Inflammatory macrophage (primary cell): Measurements from ENCODE around the gene AASDH.

ENCODE experiments used
- DNase-seq, 2 donors: peaks; one replicate each; pipeline ENCODE4 v3.0.0-alpha.2; 2020 to 2022
- total RNA-seq, 18 experiments: gene quantifications; one replicate each; lab custom pipeline; 2026; ENCODE audit warnings: mixed read lengths in 6 of 18, inconsistent platforms in 2 of 18; lab: John Stamatoyannopoulos, UW

AASDH gene, protein sequence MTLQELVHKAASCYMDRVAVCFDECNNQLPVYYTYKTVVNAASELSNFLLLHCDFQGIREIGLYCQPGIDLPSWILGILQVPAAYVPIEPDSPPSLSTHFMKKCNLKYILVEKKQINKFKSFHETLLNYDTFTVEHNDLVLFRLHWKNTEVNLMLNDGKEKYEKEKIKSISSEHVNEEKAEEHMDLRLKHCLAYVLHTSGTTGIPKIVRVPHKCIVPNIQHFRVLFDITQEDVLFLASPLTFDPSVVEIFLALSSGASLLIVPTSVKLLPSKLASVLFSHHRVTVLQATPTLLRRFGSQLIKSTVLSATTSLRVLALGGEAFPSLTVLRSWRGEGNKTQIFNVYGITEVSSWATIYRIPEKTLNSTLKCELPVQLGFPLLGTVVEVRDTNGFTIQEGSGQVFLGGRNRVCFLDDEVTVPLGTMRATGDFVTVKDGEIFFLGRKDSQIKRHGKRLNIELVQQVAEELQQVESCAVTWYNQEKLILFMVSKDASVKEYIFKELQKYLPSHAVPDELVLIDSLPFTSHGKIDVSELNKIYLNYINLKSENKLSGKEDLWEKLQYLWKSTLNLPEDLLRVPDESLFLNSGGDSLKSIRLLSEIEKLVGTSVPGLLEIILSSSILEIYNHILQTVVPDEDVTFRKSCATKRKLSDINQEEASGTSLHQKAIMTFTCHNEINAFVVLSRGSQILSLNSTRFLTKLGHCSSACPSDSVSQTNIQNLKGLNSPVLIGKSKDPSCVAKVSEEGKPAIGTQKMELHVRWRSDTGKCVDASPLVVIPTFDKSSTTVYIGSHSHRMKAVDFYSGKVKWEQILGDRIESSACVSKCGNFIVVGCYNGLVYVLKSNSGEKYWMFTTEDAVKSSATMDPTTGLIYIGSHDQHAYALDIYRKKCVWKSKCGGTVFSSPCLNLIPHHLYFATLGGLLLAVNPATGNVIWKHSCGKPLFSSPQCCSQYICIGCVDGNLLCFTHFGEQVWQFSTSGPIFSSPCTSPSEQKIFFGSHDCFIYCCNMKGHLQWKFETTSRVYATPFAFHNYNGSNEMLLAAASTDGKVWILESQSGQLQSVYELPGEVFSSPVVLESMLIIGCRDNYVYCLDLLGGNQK
- total RNA-seq = 7.4 to 30.0 (median 17.7) reads per million in 18 experiments

DNA sequence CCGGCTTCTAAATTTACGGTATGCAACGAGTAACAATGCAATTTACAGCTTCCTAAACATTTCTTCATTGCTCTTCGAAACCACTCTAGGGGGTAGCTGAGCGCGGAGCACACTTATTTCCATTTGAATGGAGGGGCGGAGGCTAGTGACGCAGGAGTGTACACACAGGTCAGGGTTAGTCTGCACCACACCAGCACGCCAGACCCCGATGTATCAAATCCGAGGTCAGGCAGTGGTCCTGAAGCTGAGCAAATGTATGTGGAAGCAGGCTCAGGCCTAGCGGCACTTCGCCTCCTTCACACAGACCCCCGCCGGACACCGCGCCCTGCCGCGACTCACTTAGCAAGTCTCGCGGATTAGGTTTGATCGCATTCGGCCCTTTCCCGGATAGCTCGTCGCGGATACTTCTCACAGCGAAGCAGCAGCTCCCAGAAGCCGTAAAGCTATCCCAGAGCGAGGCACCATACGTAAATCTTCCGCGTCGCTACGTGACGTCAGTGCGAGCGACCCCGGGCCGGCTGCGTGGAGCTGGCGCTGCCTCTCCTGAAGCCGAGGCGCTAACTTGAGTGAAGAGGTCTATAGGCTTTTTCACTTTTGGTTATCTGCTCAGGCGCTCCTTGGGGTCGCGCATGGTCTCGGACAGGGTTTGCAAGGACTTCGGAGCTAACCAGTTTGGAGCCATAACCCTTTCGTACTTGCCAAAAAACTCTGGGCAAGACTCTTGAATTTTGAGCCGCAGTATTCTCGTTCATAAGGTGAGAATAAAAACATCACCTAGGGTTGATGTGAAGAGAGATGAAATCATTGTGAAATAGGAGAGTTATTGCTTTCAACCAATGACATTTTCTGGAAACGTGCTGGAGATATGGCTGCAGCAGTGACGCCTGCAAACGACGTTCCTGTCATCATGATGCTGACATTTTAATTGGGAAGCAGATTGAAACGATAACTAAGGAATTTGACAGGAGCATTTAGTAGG is at the start of gene AASDH:
Gene AASDH (minus strand): TSS at position 469 of the 979 bp plus-strand sequence. CDS start 3,192 bp downstream, outside the sequence.
- peak; percentile 94 to 96 for DNase-seq

DNA sequence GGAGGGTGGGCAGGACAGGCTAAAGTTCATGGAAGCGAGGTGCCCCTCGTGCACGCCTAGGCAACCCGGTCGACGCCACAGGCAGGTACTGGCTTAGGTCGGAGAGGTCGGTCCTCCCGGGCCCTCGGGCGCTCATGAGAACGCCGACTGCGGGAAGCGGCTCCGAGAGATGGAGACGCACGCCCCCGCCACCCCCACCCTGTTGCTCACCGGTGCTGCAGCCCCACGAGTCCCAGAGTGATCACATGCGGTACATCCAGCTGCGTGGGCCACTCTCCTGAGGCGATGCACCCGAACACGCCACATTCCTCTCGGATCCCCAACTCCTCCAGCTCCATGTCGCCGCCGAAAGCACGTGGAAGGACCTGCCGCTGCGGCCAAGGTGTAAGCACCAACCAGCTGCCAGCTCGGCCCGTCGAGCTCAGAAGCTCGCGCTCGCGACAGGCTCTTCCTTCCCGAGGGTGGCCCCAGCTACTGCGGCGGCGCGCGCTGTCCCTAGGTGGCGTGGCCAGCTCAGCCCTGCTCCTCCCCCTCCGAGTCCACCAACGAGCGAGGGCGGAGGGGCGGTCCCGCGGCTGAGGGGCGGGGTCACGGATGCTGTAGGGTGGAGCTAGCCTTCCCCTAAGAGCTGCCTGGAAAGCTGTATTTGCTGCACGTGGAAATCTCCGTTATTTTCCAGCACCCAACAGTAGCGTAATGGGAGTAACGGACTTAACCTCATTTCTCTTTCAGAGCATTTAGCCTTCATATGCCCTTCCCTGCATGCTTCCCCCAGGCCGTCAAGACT is 48.0 kb upstream of the AASDH start, which contains the start of gene PPAT:
Gene PPAT (minus strand): TSS at position 476 of the 787 bp plus-strand sequence. CDS start 138 bp downstream, at position 338.
- DNase-seq = peak; percentile 98

DNA sequence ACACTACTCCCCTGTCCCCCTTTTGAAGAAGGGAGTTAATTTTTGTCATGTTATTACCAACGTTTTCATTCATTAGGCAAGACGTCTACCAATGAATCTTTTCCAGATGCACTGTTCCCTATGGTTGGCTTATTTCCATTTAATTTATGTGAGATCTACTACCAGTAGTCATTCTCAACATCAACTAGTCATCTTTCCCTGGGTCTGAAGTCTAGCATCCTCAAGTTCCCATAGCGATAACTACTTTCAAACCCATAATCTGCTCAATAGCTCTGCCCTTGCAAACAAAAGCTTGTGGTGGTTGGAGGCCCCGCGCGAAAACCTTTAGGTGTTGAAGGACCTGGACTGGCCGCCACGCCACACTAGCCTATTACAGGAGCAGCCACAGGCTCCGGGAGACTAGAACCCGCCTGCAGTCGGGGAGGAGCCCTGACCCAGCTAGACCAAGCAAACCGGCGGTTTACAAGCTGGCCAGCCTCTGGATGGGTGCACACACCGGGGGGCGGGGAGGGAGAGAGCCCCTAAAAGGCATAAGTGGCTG is 47.4 kb upstream of the AASDH start:
- peak; percentile 30 to 39 for DNase-seq

DNA sequence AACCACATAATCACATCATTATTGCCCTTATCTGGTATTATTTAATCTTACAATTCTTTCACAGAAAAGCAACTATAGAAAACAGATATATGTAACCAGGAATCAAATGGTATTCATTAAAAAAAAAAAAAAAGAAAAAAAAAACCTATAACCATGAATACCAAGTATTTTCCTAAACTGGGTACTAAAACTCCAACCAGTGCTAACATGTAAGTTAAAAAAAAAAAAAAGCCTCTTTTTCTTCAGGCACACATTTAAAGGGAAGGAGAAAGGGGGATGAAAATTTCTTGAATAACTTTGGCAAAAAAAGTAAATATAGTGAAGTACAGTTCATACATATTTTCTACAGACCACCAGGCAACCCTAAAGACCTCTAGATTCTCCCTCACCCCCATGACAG is 46.0 kb upstream of the AASDH start:
- DNase-seq = no peak

DNA sequence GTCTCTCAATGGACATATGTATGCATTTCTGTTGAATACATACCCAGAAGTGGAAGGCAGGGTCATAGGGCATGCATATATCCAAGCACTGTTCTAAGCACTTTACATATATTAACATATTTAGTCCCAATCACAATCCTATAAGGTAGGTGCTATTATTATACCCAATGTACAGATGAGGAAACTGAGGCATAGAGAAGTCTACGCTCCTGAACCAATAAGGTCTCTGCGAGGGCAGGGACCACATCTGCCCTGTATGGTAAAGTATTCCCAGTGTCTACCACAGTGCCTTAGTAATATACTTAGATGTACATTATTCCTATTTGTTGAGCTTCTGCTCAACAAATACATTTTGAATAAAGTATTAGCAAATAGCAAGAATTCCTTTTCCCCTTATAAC is 42.9 kb upstream of the AASDH start:
- no peak for DNase-seq

DNA sequence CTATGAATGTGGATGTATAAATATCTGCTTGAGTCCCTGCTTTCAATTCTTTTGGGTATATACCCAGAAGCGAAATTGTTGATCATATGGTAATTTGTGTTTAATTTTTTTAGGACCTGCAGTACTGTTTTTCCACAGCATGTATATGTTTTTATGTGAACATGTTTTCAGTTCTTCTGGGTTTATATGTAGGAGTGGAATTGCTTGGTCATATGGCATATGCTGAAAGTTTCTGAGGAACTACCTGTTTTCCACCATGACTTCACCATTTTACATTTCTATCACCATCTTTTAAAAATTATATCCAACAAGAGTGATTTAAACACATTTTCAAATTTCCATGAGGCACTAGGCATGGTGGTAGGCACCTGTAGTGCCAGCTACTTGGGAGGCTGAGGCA is 39.9 kb upstream of the AASDH start:
- DNase-seq = peak in 1 of 2 donors; percentile 8

DNA sequence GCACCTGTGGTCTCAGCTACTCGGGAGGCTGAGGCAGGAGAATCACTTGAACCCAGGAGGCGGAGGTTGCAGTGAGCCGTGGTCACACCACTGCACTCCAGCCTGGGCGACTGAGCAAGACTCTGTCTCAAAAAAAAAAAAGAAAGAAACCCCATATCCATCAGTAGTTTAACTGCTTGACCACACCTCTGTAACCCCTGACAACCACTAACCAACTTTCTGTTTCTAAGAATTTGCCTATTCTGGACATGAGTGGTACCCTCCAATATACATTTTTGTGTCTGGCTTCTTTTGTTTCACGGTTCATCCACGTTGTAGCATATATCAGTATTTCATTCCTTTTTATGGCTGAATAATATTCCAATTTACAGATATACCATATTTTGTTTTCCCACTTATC is 39.0 kb upstream of the AASDH start:
- no peak for DNase-seq

DNA sequence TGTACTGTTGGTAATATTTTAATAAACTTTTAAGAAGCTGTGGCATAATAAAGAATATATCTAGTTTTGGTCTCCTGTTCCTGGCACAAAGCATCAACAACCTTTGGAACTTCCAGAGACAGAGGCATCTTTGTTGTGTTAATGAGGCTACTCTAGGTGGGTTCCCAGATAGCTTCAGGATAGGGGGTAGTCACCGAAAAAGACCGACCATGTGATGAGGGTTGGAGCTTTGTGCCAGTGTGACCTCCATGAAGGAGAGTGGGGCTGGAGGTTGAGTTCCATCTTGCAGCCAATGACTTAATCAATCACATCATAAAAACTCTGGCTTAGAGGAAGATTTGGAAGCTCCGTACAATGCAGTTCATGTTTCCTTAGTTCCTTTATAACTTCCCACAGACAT is 38.2 kb upstream of the AASDH start:
- no peak for DNase-seq

DNA sequence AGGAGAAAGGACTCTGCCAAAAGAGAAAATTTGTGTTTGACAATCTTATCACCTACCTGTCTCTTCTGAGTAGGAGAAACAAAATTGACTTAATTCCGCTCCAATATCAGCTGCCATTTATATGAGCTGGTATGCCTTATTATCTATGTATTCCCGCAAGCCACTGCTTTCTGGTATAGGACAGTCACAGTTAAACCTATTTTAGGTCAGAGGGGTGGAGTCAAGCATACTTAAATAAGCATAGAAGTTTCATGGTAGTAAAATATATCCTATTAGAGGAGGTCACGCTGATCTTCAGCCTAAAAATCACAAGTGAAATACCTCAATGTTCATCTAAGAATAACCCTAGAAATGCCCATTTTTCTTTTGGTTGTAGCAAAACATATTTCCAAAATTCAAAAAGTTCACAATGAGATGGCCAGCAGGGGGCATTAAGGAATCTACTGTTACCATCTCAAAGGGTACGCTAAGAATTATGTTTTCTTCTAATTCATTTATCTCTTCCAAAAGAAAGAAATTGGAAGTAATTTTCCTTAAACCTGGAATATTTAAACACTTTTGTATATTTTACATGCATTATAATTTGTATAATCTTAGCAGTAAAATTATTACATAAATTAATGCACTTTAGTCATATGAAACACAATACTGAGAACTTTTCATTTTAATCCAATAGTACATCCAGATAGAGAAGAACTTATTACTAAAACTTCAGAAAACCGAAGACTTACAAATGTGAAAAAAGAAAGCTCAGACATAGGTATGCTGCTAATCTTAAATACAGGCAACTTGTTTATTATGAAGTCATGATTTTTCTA is 37.6 kb upstream of the AASDH start:
- peak; percentile 25 to 46 for DNase-seq

DNA sequence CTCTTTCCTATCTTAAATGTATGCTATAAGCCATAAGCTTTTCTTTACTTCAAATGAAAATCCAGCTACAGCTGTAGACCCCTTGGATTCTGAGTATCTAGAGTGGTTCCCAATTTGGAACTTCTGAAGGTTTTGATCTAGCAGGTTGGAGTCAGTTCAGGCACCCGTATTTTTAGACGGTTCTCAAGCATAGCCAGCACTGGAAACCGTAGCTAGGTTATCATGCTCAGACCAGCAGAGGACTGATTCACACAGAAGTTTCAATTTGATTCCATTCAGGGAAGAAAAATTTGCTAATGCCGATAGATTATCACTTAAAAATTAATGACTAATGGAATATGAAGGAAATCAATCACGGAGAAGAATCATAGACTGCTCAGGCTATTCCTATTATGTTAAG is 36.9 kb upstream of the AASDH start:
- no peak for DNase-seq

DNA sequence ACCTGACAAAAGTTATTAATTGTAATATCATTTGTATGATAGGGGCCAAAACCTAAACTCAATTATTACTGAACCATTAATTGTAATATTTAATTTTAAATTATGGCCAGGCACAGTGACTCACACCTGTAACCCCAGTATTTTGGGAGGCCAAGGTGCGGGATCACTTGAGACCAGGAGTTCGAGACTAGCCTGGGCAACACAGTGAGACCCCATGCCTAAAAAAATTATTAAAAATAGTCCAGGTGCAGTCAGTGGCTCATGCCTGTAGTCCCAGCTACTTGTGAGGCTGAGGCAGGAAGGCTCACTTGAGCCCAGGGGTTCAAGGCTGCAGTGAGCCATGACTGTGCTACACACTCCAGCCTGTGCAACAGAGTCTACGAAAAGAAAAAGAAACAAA is 30.1 kb upstream of the AASDH start:
- DNase-seq = no peak

DNA sequence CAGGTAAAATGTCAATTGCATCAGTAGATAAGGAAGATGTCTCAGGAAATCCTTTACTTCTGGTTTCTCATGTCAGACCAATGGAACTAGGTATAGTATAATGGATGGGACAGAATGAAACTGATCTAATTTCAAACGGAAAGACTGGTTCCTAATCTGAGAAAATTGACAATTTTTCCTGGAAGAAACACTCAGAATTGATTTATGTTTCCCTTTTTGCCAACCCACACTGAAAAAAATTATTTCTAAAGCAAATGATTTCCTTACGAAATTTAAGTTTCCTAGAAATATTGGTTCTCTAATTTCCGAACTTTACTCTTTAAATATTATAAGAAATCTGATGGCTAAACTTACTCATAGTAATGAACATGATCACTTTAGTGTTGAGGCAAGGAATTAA is 29.1 kb upstream of the AASDH start:
- peak in 1 of 2 donors; percentile 72 for DNase-seq

DNA sequence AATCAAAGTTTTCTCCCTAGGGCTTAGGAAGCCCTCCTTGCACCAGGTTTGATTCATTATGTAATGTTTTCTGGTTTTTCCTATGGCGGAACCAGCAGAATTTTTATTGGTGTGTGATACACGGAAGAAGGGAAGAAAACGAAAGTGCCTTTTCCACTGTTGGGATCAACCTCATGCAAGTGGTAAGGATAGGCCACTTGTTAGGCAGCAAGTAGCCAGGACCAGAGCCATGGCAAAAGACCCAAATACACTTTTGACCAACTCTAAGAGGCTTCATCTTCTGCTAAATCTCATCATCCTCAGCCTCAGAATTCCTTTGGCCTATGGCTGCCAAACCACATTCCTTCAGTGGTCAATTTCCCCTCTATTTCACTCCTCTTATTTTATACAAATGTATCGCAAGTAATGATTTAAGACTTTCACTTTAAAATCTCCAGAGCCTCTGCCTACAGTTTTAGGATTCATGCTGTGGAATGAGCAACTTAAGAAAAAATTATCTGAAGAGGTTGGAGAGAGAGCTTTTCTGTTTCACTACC is 26.9 kb upstream of the AASDH start:
- DNase-seq = no peak

DNA sequence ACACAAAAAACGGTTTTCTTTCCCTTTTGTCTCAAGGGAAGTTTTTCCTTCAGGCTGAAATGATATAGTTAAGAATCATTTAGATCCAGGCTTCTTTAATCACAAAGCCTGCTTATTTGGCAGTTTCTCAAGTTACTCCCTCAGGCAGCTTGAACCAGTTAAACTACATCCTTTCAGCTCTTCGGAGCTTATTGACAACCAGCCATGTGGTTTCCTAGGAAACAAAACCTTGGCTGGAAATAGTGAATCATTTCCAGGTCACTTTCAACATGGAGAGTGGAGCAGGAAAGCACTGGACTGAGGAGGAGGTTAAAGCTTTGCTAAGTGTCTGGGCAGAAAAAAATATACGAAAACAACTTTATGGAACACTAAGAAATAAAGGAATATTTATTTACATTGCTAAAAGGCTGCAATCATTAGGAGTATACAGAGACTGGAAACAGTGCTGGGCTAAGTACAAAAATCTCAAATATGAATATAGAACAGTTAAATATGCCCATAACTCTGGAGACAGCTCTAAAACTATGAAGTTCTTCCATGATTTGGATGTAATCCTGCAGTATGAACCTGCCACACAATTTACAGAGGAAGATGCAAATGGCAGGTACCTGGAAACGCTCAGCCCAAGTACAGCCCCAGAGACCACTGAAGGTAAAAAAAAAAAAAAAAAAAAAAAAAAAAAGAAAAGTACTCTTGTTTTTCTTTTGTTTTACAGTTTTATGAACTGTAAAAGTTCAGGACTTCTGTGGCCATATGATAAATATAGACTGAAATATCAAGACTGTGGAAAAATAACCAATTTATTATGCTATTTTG is 23.2 kb upstream of the AASDH start:
- DNase-seq = peak in 1 of 2 donors; percentile 16

DNA sequence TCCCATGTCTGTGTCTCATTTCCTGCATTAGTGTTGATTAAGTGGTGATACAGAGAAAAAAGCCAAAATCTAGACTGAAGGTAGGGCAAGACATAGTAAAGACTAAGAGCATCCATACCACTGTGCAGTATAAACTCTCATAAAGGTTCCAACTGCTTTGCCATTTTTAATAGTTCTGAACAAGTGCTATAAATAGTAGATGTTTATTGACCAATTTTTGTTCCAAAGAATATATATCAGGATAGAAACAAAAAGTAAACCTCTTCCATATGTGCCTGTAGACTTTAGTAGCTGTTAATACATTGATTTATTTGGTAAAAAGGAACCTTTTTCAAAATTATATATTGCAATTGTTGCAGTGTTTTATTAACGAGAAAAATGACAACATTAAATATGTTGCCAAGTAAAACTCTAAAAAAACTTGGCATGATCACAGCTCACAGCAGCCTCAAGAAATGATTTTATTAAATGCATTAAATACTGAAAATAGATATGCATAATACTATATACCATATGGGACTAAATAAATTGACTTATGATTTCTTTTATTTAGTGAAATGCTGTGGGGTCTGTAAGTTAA is 22.3 kb upstream of the AASDH start:
- DNase-seq = no peak

DNA sequence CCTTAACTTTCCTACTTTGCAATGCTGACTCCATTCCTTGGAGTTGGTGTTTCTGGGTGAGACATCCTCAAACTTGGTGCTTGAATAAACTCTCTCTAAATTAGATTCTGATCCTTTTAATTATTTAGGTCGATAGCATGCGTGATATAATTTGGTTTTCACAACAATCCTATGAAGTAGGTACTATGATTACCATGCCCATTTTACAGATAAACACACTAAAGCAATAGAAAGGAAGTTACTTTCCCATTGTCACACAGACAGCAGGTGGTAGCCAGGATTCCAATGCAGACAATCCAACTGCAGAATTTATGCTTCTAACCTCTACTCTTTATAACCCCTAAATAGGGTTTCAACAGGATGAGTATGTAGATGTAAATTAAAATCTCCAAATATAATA is 21.7 kb upstream of the AASDH start:
- no peak for DNase-seq

DNA sequence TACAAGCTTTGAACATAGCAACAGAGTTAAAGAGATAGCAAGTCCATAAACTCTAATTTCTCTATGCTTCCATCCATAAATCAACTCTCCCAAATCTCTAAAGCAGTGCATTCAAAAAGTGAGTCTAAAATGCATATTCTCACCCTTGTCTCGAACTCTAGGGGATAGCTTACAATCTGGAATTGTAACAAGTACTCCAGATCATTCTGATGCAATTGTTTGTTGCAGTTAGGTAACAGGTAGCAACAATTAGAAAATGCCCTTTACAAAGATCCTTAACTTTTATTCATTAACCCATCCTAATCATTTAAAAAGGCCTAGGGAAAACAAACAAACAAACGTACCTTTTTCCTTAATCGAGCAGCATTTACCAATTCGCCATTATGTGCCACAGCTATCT is 18.9 kb upstream of the AASDH start:
- DNase-seq = no peak

DNA sequence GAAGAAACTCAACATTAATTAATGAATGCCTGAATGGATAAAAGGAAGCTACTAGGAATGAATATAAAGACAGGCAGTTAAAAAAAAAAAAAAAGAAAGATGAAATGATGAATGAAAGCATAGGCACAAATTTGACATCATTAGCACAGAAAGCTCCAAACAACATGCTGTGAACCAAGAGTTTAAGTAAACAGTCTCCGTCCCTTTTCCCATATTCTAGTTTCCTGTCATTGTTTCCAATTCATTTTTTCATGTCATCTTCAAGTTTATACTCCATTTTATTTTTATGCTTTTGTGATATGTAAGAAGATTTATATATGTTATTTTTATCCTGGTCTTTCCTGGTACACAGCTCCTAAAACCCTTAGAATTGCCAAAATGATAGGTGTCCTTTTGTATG is 17.7 kb upstream of the AASDH start:
- DNase-seq = no peak
